ENCODE measurements around the gene POLR3H.
"Not testable (repeated sequence)": the region's sequence is repeated elsewhere in the genome, so short reads cannot be mapped to it uniquely, and the experiment has no call there.

POLR3H gene

GRCh38 chr22:41561788-41562187 is 17.5 kb upstream of the POLR3H start:
- peak overlapping the region; percentile 68 for H3K4me3 ChIP-seq (ENCODE audit: low read length)
- H3K9ac ChIP-seq (ENCODE audit: low read length): no peak overlapping the region
- no peaks in the 10 kb centered on the region for H3K27me3 ChIP-seq (ENCODE audit: control insufficient read depth, insufficient read depth, low read length)
- peaks cover 22% of the 10 kb centered on the region for H3K4me1 ChIP-seq (ENCODE audit: control insufficient read depth, insufficient read depth, low read length)
- H3K36me3 ChIP-seq (ENCODE audit: control insufficient read depth, insufficient read depth, low read length): no peaks in the 10 kb centered on the region
- peak overlapping the region; percentile 82 for H3K27ac ChIP-seq (ENCODE audit: low read depth, low read length)

GRCh38 chr22:41561335-41561734 is 17.1 kb upstream of the POLR3H start:
- H3K4me3 ChIP-seq (ENCODE audit: low read length): peak overlapping the region; percentile 68
- H3K4me1 ChIP-seq (ENCODE audit: control insufficient read depth, insufficient read depth, low read length): peaks cover 22% of the 10 kb centered on the region
- H3K9ac ChIP-seq (ENCODE audit: low read length): peak overlapping the region; percentile 62
- no peaks in the 10 kb centered on the region for H3K27me3 ChIP-seq (ENCODE audit: control insufficient read depth, insufficient read depth, low read length)
- peak overlapping the region; percentile 82 for H3K27ac ChIP-seq (ENCODE audit: low read depth, low read length)
- H3K36me3 ChIP-seq (ENCODE audit: control insufficient read depth, insufficient read depth, low read length): no peaks in the 10 kb centered on the region

GRCh38 chr22:41560095-41560471 is 15.8 kb upstream of the POLR3H start:
- Histone ChIP-seq H3K9ac (ENCODE audit: low read length) (no peak overlapping the region), H3K27ac (ENCODE audit: low read depth, low read length) (peak overlapping the region; percentile 82), H3K27me3 (ENCODE audit: control insufficient read depth, insufficient read depth, low read length) (no peaks in the 10 kb centered on the region), H3K4me3 (ENCODE audit: low read length) (peak overlapping the region; percentile 68), H3K36me3 (ENCODE audit: control insufficient read depth, insufficient read depth, low read length) (no peaks in the 10 kb centered on the region), H3K4me1 (ENCODE audit: control insufficient read depth, insufficient read depth, low read length) (peaks cover 22% of the 10 kb centered on the region)

- H3K27me3 ChIP-seq (ENCODE audit: control insufficient read depth, insufficient read depth, low read length); H3K4me3 ChIP-seq (ENCODE audit: low read length); H3K9ac ChIP-seq (ENCODE audit: low read length); H3K36me3 ChIP-seq (ENCODE audit: control insufficient read depth, insufficient read depth, low read length); H3K27ac ChIP-seq (ENCODE audit: low read depth, low read length): not testable (repeated sequence)
- peaks cover 19% of the 10 kb centered on the region for H3K4me1 ChIP-seq (ENCODE audit: control insufficient read depth, insufficient read depth, low read length)
These were observed 14.0 kb upstream of the POLR3H start for GRCh38 chr22:41558241-41558630.

- Histone ChIP-seq H3K36me3 (ENCODE audit: control insufficient read depth, insufficient read depth, low read length) (no peaks in the 10 kb centered on the region), H3K4me3 (ENCODE audit: low read length) (peak overlapping the region; percentile 18), H3K9ac (ENCODE audit: low read length) (no peak overlapping the region), H3K27me3 (ENCODE audit: control insufficient read depth, insufficient read depth, low read length) (no peaks in the 10 kb centered on the region), H3K4me1 (ENCODE audit: control insufficient read depth, insufficient read depth, low read length) (peaks cover 13% of the 10 kb centered on the region), H3K27ac (ENCODE audit: low read depth, low read length) (peak overlapping the region; percentile 15)
These were observed 13.4 kb upstream of the POLR3H start for GRCh38 chr22:41557401-41558240.

GRCh38 chr22:41556561-41556960 is 12.3 kb upstream of the POLR3H start:
- H3K27me3 ChIP-seq (ENCODE audit: control insufficient read depth, insufficient read depth, low read length): no peaks in the 10 kb centered on the region
- no peak overlapping the region for H3K9ac ChIP-seq (ENCODE audit: low read length)
- H3K36me3 ChIP-seq (ENCODE audit: control insufficient read depth, insufficient read depth, low read length): no peaks in the 10 kb centered on the region
- peaks cover 11% of the 10 kb centered on the region for H3K4me1 ChIP-seq (ENCODE audit: control insufficient read depth, insufficient read depth, low read length)
- no peak overlapping the region for H3K4me3 ChIP-seq (ENCODE audit: low read length)
- H3K27ac ChIP-seq (ENCODE audit: low read depth, low read length): no peak overlapping the region

GRCh38 chr22:41555325-41555982 is 11.2 kb upstream of the POLR3H start:
- no peak overlapping the region for H3K9ac ChIP-seq (ENCODE audit: low read length)
- no peaks in the 10 kb centered on the region for H3K27me3 ChIP-seq (ENCODE audit: control insufficient read depth, insufficient read depth, low read length)
- no peak overlapping the region for H3K27ac ChIP-seq (ENCODE audit: low read depth, low read length)
- H3K36me3 ChIP-seq (ENCODE audit: control insufficient read depth, insufficient read depth, low read length): no peaks in the 10 kb centered on the region
- H3K4me1 ChIP-seq (ENCODE audit: control insufficient read depth, insufficient read depth, low read length): peaks cover 7% of the 10 kb centered on the region
- H3K4me3 ChIP-seq (ENCODE audit: low read length): no peak overlapping the region

GRCh38 chr22:41551877-41552582 is 7.8 kb upstream of the POLR3H start:
- no peaks in the 10 kb centered on the region for H3K4me1 ChIP-seq (ENCODE audit: control insufficient read depth, insufficient read depth, low read length)
- no peak overlapping the region for H3K9ac ChIP-seq (ENCODE audit: low read length)
- no peaks in the 10 kb centered on the region for H3K27me3 ChIP-seq (ENCODE audit: control insufficient read depth, insufficient read depth, low read length)
- H3K36me3 ChIP-seq (ENCODE audit: control insufficient read depth, insufficient read depth, low read length): no peaks in the 10 kb centered on the region
- no peak overlapping the region for H3K27ac ChIP-seq (ENCODE audit: low read depth, low read length)
- H3K4me3 ChIP-seq (ENCODE audit: low read length): no peak overlapping the region

GRCh38 chr22:41550952-41551491 is 6.8 kb upstream of the POLR3H start:
- Histone ChIP-seq H3K9ac (ENCODE audit: low read length) (no peak overlapping the region), H3K4me1 (ENCODE audit: control insufficient read depth, insufficient read depth, low read length) (no peaks in the 10 kb centered on the region), H3K27me3 (ENCODE audit: control insufficient read depth, insufficient read depth, low read length) (no peaks in the 10 kb centered on the region), H3K27ac (ENCODE audit: low read depth, low read length) (no peak overlapping the region), H3K4me3 (ENCODE audit: low read length) (no peak overlapping the region), H3K36me3 (ENCODE audit: control insufficient read depth, insufficient read depth, low read length) (no peaks in the 10 kb centered on the region)

GRCh38 chr22:41548830-41549211 is 4.6 kb upstream of the POLR3H start:
- Histone ChIP-seq H3K27ac (ENCODE audit: low read depth, low read length) (no peak overlapping the region), H3K36me3 (ENCODE audit: control insufficient read depth, insufficient read depth, low read length) (no peaks in the 10 kb centered on the region), H3K4me1 (ENCODE audit: control insufficient read depth, insufficient read depth, low read length) (peaks cover 6% of the 10 kb centered on the region), H3K4me3 (ENCODE audit: low read length) (no peak overlapping the region), H3K9ac (ENCODE audit: low read length) (no peak overlapping the region), H3K27me3 (ENCODE audit: control insufficient read depth, insufficient read depth, low read length) (no peaks in the 10 kb centered on the region)

GRCh38 chr22:41544671-41545476 is 604 bp upstream of the POLR3H start:
- Histone ChIP-seq H3K9ac (ENCODE audit: low read length) (no peak overlapping the region), H3K27ac (ENCODE audit: low read depth, low read length) (peak overlapping the region; percentile 18), H3K27me3 (ENCODE audit: control insufficient read depth, insufficient read depth, low read length) (no peaks in the 10 kb centered on the region), H3K4me3 (ENCODE audit: low read length) (peak overlapping the region; percentile 34), H3K4me1 (ENCODE audit: control insufficient read depth, insufficient read depth, low read length) (peaks cover 9% of the 10 kb centered on the region), H3K36me3 (ENCODE audit: control insufficient read depth, insufficient read depth, low read length) (no peaks in the 10 kb centered on the region)

- Histone ChIP-seq H3K4me3 (ENCODE audit: low read length) (no peak overlapping the region), H3K9ac (ENCODE audit: low read length) (no peak overlapping the region), H3K27ac (ENCODE audit: low read depth, low read length) (no peak overlapping the region), H3K27me3 (ENCODE audit: control insufficient read depth, insufficient read depth, low read length) (no peaks in the 10 kb centered on the region), H3K36me3 (ENCODE audit: control insufficient read depth, insufficient read depth, low read length) (no peaks in the 10 kb centered on the region), H3K4me1 (ENCODE audit: control insufficient read depth, insufficient read depth, low read length) (peaks cover 9% of the 10 kb centered on the region)
These were observed 2.0 kb downstream of the POLR3H start for GRCh38 chr22:41542224-41542623.
